HG03135 (cell line): Measurements from ENCODE around the gene SEMA4B.
A peak's percentile ranks its signal among the peaks of the same experiment; 100 is the strongest.
"Not testable (repeated sequence)": the region's sequence is repeated elsewhere in the genome, so short reads cannot be mapped to it uniquely, and the experiment has no call there.

Experiments
- ATAC-seq: cut with Tn5 transposase; IDR thresholded peaks from one replicate; pipeline ENCODE4 v1.9.1; 2021; ENCODE audit warnings: mild to moderate bottlenecking, moderate library complexity; ENCODE audit not compliant: unreplicated experiment

Gene SEMA4B

GRCh38 chr15:90181776-90182175 lies 19.4 kb upstream of the SEMA4B start:
- no peak for ATAC-seq

GRCh38 chr15:90184119-90184785 lies 16.9 kb upstream of the SEMA4B start:
- ATAC-seq = peak; percentile 33

- ATAC-seq = peak; percentile 73
Observed at GRCh38 chr15:90184786-90185704, 16.1 kb upstream of the SEMA4B start.

GRCh38 chr15:90187257-90187868 lies 13.8 kb upstream of the SEMA4B start:
- no peak for ATAC-seq

GRCh38 chr15:90188065-90188464 lies 13.1 kb upstream of the SEMA4B start:
- not testable (repeated sequence) for ATAC-seq

GRCh38 chr15:90188914-90189748 lies 12.0 kb upstream of the SEMA4B start:
- no peak for ATAC-seq

GRCh38 chr15:90189781-90190467 lies 11.2 kb upstream of the SEMA4B start:
- no peak for ATAC-seq

- peak; percentile 41 for ATAC-seq
Observed at GRCh38 chr15:90190606-90191343, 10.4 kb upstream of the SEMA4B start.

- ATAC-seq = peak; percentile 27
Observed at GRCh38 chr15:90191344-90191687, 9.8 kb upstream of the SEMA4B start.

GRCh38 chr15:90191794-90192509 lies 9.2 kb upstream of the SEMA4B start:
- ATAC-seq = peak; percentile 57

- ATAC-seq = no peak
Observed at GRCh38 chr15:90192961-90193786, 8.0 kb upstream of the SEMA4B start.

- no peak for ATAC-seq
Observed at GRCh38 chr15:90194655-90195054, 6.5 kb upstream of the SEMA4B start.

GRCh38 chr15:90200534-90201129 lies 498 bp upstream of the SEMA4B start:
- ATAC-seq = peak; percentile 27

- ATAC-seq = no peak
Observed at GRCh38 chr15:90201944-90202375, 830 bp downstream of the SEMA4B start.

- ATAC-seq = no peak
Observed at GRCh38 chr15:90202929-90203328, 1.8 kb downstream of the SEMA4B start.

- no peak for ATAC-seq
Observed at GRCh38 chr15:90203473-90203872, 2.3 kb downstream of the SEMA4B start.

- no peak for ATAC-seq
Observed at GRCh38 chr15:90203922-90204321, 2.8 kb downstream of the SEMA4B start.
